Spleen (tissue), 11 donors: Measurements from ENCODE around the gene DLST. TPM values are rescaled to one million over a fixed set of nuclear protein-coding genes. Genes with fewer than 3 reads are reported as not detected.

Experiments used
- DNase-seq: peaks from one replicate; pipeline ENCODE4 v3.0.0-alpha.2; 2020
- H3K27ac ChIP-seq, 8 donors: fragments of 200-600 bp; sonication (generic) in 7 of 8; 1 replicate in 4 of 8; 2 replicates in 4 of 8; pipeline versions ENCODE4 v1.5.0 to v1.8.0; 2016 to 2021; ENCODE audit warnings: inconsistent platforms in 4 of 8, mild to moderate bottlenecking in 4 of 8, moderate library complexity in 1 of 8
- H3K27me3 ChIP-seq, 7 donors: fragments of 200-600 bp; sonication (generic) in 6 of 7; replicated peaks in 1 of 7; 1 replicate in 4 of 7; 2 replicates in 3 of 7; pipeline versions ENCODE4 v1.5.0 to v1.8.0; 2016 to 2021; ENCODE audit warnings: inconsistent platforms in 3 of 7, mild to moderate bottlenecking in 1 of 7
- H3K36me3 ChIP-seq, 6 donors: fragments of 200-600 bp; sonication (generic) in 5 of 6; 1 replicate in 4 of 6; 2 replicates in 2 of 6; pipeline versions ENCODE4 v1.5.0 to v1.8.0; 2016 to 2021; ENCODE audit warnings: inconsistent platforms in 2 of 6
- H3K4me1 ChIP-seq, 6 donors: fragments of 200-600 bp; sonication (generic) in 5 of 6; 1 replicate in 3 of 6; 2 replicates in 3 of 6; pipeline versions ENCODE4 v1.5.0 to v1.8.0; 2016 to 2021; ENCODE audit warnings: inconsistent platforms in 3 of 6
- H3K4me3 ChIP-seq, 8 donors: fragments of 200-600 bp; sonication (generic) in 7 of 8; 1 replicate in 4 of 8; 2 replicates in 4 of 8; pipeline versions ENCODE4 v1.5.0 to v1.8.0; 2016 to 2021; ENCODE audit warnings: inconsistent platforms in 4 of 8, mild to moderate bottlenecking in 4 of 8, moderate library complexity in 2 of 8
- H3K9me3 ChIP-seq, 8 donors: fragments of 200-600 bp; sonication (generic) in 7 of 8; 1 replicate in 4 of 8; 2 replicates in 4 of 8; pipeline versions ENCODE4 v1.5.0 to v1.8.0; 2016 to 2021; ENCODE audit warnings: inconsistent platforms in 4 of 8
- POLR2A ChIP-seq, 3 donors: fragments of 450-650 bp; IDR thresholded peaks; one replicate each; pipeline ENCODE4 v1.5.1; 2017; ENCODE audit warnings: antibody characterized with exemption in 3 of 3, mild to moderate bottlenecking in 1 of 3
- POLR2AphosphoS5 ChIP-seq, 3 donors: sonication (generic); formaldehyde crosslinking; IDR thresholded peaks; one replicate each; pipeline ENCODE4 v1.5.1; 2017; ENCODE audit warnings: antibody characterized with exemption in 3 of 3
- WGBS, 5 donors: extraction: QIAGEN DNeasy Blood & Tissue Kit in 3 of 5; methylation state at CpG; one replicate each; pipeline versions ENCODE4 v1.1.5 to v1.1.7; 2013 to 2018; 5-methylcytosine and 5-hydroxymethylcytosine counted together
- intact Hi-C: fragments of 100-400 bp; cut with DNase I; formaldehyde crosslinking; loops from one replicate; pipeline ENCODE4 v1.15.0; 2023; ENCODE audit warnings: low total_unique reads
- polyA plus RNA-seq, 3 donors: library from polyadenylated mRNA; stranded (reverse); fragments of 200-250 nt; gene quantifications; one replicate each; pipeline ENCODE4 v1.2.1, GENCODE V29; 2013
- total RNA-seq, 7 donors: library from RNA; depleted of rRNA in 3 of 7; stranded (reverse); fragments of >200 nt in 3 of 7; fragmentation: NEBNext Ultra II Directional in 4 of 7; extraction: Animal tissue kit (Norgen Biotek cat#: 25700) in 4 of 7; gene quantifications; one replicate each; pipeline versions ENCODE4 v1.1.0 to v1.2.1, GENCODE V29; 2016 to 2021
- TF ChIP-seq, protein P1 (sequence below), 11 experiments: fragments of 200-600 bp in 7 of 11; fragments of 450-650 bp in 4 of 11; sonication (generic) in 4 of 11; IDR thresholded peaks in 8 of 11; conservative IDR thresholded peaks in 3 of 11; 1 replicate in 7 of 11; 2 replicates in 4 of 11; pipeline versions ENCODE4 v1.4.0 to v1.8.0; 2016 to 2021; ENCODE audit warnings: antibody characterized with exemption in 11 of 11, inconsistent platforms in 4 of 11, mild to moderate bottlenecking in 1 of 11
- donor health status: healthy with polysubstance abuse.
- donor health status: DM: no; HTN: no; CAD: no; lungs with moderate emphysema.
- donor health status: DM: no; HTN: no; CAD: no.
- donor health status: Bipolar disorder and iron deficiency.
- donor health status: healthy.
- donor health status: DM: no; HTN: no; CAD: no.
- donor health status: DM: yes; HTN: yes; CAD: no.

Gene DLST
- total and polyA plus RNA-seq, 10 donors: 33.1 to 80.0 (median 74.7) TPM

- H3K27me3 ChIP-seq: peaks cover 0 to 17% (median 0%) of the 10 kb centered on the region in 7 donors
- peak overlapping the region in 5 of 8 donors; percentile 33 to 72 (median 48) for H3K4me3 ChIP-seq
- WGBS, 5 donors: 80 to 90% (median 87%) methylated on average over 15 to 19 of the region's 19 CpGs
- peak overlapping the region in 1 of 8 donors; percentile 45 for H3K27ac ChIP-seq
- no peaks in the 10 kb centered on the region for H3K36me3 ChIP-seq
- intact Hi-C loops: no loop called here
- H3K9me3 ChIP-seq: no peaks in the 10 kb centered on the region
- TF ChIP-seq POLR2AphosphoS5 (IDR thresholded peaks at IDR 0.05) (no peak), POLR2A (IDR thresholded peaks at IDR 0.05) (no peak)
- no peak for DNase-seq
- H3K4me1 ChIP-seq: peaks cover 0 to 32% (median 21%) of the 10 kb centered on the region in 6 donors
Observed at GRCh38 chr14:74921987-74922751, 40.5 kb downstream of the DLST start.

GRCh38 chr14:74922752-74923401 is 41.2 kb downstream of the DLST start, which contains the start of gene RPS6KL1:
Gene RPS6KL1 (minus strand): TSS chr14:74923260. CDS start chr14:74921541, 1,719 bp downstream.
- peak; percentile 90 for DNase-seq
- intact Hi-C loops: no loop called here
- H3K4me3 ChIP-seq: peak within 1 kb of the TSS; percentile 31 to 72 (median 46)
- H3K9me3 ChIP-seq: no peaks in the 10 kb centered on the region
- peaks cover 0 to 17% (median 0%) of the 10 kb centered on the region in 7 donors for H3K27me3 ChIP-seq
- H3K36me3 ChIP-seq: no peaks in the 10 kb centered on the region
- peak in 2 of 3 donors; percentile 66 to 72 for TF ChIP-seq POLR2AphosphoS5 (IDR thresholded peaks at IDR 0.05)
- TF ChIP-seq, protein P1, sequence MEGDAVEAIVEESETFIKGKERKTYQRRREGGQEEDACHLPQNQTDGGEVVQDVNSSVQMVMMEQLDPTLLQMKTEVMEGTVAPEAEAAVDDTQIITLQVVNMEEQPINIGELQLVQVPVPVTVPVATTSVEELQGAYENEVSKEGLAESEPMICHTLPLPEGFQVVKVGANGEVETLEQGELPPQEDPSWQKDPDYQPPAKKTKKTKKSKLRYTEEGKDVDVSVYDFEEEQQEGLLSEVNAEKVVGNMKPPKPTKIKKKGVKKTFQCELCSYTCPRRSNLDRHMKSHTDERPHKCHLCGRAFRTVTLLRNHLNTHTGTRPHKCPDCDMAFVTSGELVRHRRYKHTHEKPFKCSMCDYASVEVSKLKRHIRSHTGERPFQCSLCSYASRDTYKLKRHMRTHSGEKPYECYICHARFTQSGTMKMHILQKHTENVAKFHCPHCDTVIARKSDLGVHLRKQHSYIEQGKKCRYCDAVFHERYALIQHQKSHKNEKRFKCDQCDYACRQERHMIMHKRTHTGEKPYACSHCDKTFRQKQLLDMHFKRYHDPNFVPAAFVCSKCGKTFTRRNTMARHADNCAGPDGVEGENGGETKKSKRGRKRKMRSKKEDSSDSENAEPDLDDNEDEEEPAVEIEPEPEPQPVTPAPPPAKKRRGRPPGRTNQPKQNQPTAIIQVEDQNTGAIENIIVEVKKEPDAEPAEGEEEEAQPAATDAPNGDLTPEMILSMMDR (IDR thresholded peaks at IDR 0.05 in 8 of 11, conservative IDR thresholded peaks at IDR 0.05 in 3 of 11): no peak
- H3K27ac ChIP-seq: peak within 1 kb of the TSS in 4 of 8 donors; percentile 13 to 45 (median 28)
- 9 to 30% (median 17%) methylated on average over 20 to 51 of the region's 51 CpGs for WGBS, 5 donors
- H3K4me1 ChIP-seq: peaks cover 0 to 25% (median 17%) of the 10 kb centered on the region in 6 donors

DNA sequence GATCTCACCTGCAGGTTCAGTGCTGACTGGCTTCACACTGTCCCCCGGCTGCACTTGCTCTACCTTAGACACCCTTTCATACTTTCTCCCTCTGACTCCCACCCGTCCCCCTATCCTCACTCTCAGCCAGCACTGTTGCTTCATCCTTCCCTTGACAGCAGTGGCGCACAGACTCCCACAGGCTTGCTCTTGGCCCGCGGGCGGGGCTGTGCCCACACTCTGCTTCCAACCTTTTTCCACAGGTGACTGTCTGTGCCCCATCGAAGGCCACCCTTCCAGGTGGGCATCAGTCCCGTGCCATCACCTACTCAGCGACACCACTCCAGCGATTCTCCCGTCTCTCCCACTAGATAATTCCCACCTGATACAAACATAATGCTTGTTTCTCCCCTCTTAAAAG is 42.3 kb downstream of the DLST start:
- WGBS, 5 donors: 91 to 95% (median 93%) methylated on average over 11 of the region's 11 CpGs
- no peak overlapping the region for H3K27ac ChIP-seq
- no peaks in the 10 kb centered on the region for H3K36me3 ChIP-seq
- intact Hi-C loops: no loop called here
- TF ChIP-seq, protein P1 (IDR thresholded peaks at IDR 0.05 in 8 of 11, conservative IDR thresholded peaks at IDR 0.05 in 3 of 11): no peak
- TF ChIP-seq POLR2AphosphoS5 (IDR thresholded peaks at IDR 0.05) (no peak), POLR2A (IDR thresholded peaks at IDR 0.05) (no peak)
- H3K4me3 ChIP-seq: no peak overlapping the region
- H3K27me3 ChIP-seq: peaks cover 0 to 17% (median 0%) of the 10 kb centered on the region in 7 donors
- no peaks in the 10 kb centered on the region for H3K9me3 ChIP-seq
- DNase-seq: no peak
- peaks cover 0 to 15% (median 13%) of the 10 kb centered on the region in 6 donors for H3K4me1 ChIP-seq

DNA sequence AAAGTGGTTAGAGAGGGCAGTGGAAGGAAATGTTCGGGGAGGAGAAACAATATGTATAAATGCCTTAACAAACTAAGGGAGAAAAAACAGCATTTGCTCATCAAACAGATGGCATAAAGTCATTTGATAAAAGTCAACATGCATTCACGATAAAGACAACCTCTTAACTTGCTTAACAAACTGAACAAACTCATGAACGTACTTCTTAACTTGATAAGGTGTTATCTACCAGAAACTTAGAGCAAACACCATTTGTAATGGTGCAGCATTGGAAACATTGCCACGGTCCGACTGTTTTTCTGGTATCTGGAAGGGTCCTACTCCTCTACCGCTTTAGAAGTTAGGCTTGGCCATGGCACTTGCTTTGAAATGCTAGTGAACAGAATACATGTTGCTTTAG is 45.5 kb downstream of the DLST start:
- intact Hi-C loops: no loop called here
- Histone ChIP-seq H3K36me3 (no peaks in the 10 kb centered on the region), H3K27ac (no peak overlapping the region), H3K9me3 (no peaks in the 10 kb centered on the region), H3K4me3 (no peak overlapping the region), H3K27me3 (peaks cover 0 to 17% (median 0%) of the 10 kb centered on the region in 7 donors), H3K4me1 (peaks cover 0 to 18% (median 15%) of the 10 kb centered on the region in 6 donors)
- 83 to 93% (median 86%) methylated on average over 6 of the region's 6 CpGs for WGBS, 5 donors
- TF ChIP-seq, protein P1 (IDR thresholded peaks at IDR 0.05 in 8 of 11, conservative IDR thresholded peaks at IDR 0.05 in 3 of 11): no peak
- no peak for TF ChIP-seq POLR2A (IDR thresholded peaks at IDR 0.05)
- no peak for TF ChIP-seq POLR2AphosphoS5 (IDR thresholded peaks at IDR 0.05)
- DNase-seq: no peak
